GM18951 (cell line): ENCODE measurements around the gene WDR90.

Experiments
- POLR2A ChIP-seq: IDR thresholded peaks from 4 replicates; pipeline ENCODE4 v1.6.1; 2011; ENCODE audit warnings: mild to moderate bottlenecking; ENCODE audit not compliant: insufficient read length, insufficient read depth; ENCODE audit errors: extremely low read depth
- in situ Hi-C: fragments of 300-500 bp; cut with MboI; formaldehyde crosslinking; loops from one replicate; pipeline ENCODE4 v1.12.0; 2022; ENCODE audit warnings: low sequenced_read_pairs, mixed read lengths, inconsistent platforms; ENCODE audit not compliant: unreplicated experiment

The WDR90 gene

GRCh38 chr16:648071-648780 lies 939 bp upstream of the WDR90 start:
- no peak for TF ChIP-seq POLR2A
- in situ Hi-C loops: no loop called here

- in situ Hi-C loops: no loop called here
- no peak for TF ChIP-seq POLR2A
These were observed 466 bp downstream of the WDR90 start for GRCh38 chr16:649631-650030.

- no peak for TF ChIP-seq POLR2A
- in situ Hi-C loops: no loop called here
These were observed 2.7 kb downstream of the WDR90 start for GRCh38 chr16:651844-652243.

GRCh38 chr16:652454-653305 lies 3.5 kb downstream of the WDR90 start:
- no peak for TF ChIP-seq POLR2A
- in situ Hi-C loops: no loop called here

- in situ Hi-C loops: no loop called here
- no peak for TF ChIP-seq POLR2A
These were observed 4.9 kb downstream of the WDR90 start for GRCh38 chr16:654034-654433.

- in situ Hi-C loops: no loop called here
- no peak for TF ChIP-seq POLR2A
These were observed 8.3 kb downstream of the WDR90 start for GRCh38 chr16:657487-657886.

GRCh38 chr16:658679-659571 lies 9.8 kb downstream of the WDR90 start:
- in situ Hi-C loops: no loop called here
- no peak for TF ChIP-seq POLR2A

GRCh38 chr16:659618-660017 lies 10.5 kb downstream of the WDR90 start:
- in situ Hi-C loops: no loop called here
- TF ChIP-seq POLR2A: no peak

GRCh38 chr16:660132-660458 lies 10.9 kb downstream of the WDR90 start:
- TF ChIP-seq POLR2A: no peak
- in situ Hi-C loops: no loop called here

- in situ Hi-C loops: no loop called here
These were observed 11.5 kb downstream of the WDR90 start for GRCh38 chr16:660459-661183.

GRCh38 chr16:661184-661821 lies 12.1 kb downstream of the WDR90 start:
- TF ChIP-seq POLR2A: no peak
- in situ Hi-C loops: no loop called here

More at GRCh38 chr16:660459-661183, 11.5 kb downstream of the WDR90 start:
- peak; percentile 20 for TF ChIP-seq POLR2A

GRCh38 chr16:662095-662494 lies 12.9 kb downstream of the WDR90 start:
- no peak for TF ChIP-seq POLR2A
- in situ Hi-C loops: no loop called here
